IPS-NIHi7 (cell line): Measurements from ENCODE around the gene RYR2.
A peak's percentile ranks its signal among the peaks of the same experiment; 100 is the strongest.
"Not testable (repeated sequence)": the region's sequence is repeated elsewhere in the genome, so short reads cannot be mapped to it uniquely, and the experiment has no call there.

ENCODE experiments used
- DNase-seq: peaks from one replicate; pipeline ENCODE4 v3.0.0; 2012; ENCODE audit warnings: mixed read lengths; ENCODE audit errors: extremely low spot score

The RYR2 gene

DNA sequence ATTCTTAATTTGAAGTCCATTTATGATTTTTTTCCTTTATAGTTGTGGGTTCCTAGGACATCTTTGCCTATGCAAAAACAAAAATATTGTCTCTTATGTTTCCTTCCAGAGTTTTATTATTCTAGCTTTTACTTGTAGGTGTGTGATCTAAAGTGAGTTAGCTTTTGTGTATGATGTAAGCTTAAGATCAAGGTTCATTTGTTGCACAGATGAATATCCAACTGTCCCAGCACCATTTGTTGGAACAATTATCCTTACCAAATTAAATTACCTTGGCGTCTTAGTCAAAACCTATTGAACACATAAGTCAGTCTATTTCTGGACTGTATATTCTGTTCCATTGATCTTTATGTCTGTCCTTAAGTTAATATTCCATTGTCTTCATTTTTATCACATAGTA is 511.1 kb downstream of the RYR2 start:
- DNase-seq: no peak

DNA sequence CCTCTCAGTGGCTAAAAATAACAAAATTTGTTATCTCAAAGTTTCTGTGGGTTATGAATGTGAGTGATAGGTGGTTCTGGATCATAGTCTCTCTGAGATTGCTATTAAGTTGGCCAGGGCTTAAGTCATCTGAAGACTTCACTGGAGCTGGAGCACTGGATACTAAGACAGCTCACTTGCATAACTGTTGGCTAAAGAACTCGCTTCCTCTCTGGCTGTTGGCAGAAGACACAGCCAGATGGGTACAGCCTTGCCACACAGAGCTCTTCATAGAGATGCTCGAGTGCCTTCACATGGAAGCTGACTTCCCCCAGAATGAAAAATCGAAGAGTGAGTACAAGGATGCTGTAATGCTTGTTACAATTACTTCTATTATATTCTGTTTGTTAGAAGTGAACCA is 514.9 kb downstream of the RYR2 start:
- DNase-seq: no peak

DNA sequence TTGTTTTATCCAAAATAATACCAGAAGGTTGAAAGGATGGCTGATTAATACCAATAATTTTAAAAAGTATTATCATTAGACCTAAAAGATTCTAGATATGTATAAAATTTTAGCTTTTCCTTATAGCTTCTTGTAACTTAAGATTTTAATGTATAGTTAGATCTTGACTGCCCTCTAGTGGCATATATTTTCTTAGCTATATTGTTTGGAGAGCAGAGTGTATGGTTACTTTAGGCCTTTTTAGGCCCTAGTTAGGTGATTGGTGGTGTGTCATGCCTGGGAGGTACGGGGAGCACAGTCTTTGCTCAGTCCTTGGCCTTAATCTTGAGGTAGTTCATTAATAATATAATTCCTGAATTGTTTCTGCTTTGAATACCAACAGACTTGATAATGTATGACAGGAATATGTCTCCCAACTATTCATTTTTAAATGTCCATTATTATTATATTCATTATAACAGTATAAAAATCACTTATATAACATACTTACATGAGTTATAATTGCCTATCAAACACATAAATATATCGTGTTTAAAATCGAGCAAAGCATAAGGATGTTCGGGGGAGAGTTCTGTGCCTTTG is 520.3 kb downstream of the RYR2 start:
- peak; percentile 67 for DNase-seq

DNA sequence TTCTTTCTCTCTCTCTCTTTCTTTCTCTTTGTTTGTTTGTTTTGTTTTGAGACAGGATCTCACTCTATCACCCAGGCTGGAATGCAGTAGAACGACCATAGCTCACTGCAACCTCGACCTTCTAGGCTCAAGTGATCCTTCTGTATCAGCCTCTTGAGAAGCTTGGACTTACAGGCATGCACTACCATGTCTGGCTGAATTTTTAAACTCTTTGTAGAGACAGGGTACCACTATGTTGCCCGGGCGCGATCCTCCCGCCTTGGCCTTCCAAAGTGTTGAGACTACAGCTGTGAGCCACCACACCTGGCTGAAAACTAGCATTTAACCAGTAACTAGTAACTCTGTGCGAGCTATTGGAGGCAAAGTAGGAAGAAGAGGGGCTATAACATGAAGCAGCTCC is 523.3 kb downstream of the RYR2 start:
- no peak for DNase-seq

DNA sequence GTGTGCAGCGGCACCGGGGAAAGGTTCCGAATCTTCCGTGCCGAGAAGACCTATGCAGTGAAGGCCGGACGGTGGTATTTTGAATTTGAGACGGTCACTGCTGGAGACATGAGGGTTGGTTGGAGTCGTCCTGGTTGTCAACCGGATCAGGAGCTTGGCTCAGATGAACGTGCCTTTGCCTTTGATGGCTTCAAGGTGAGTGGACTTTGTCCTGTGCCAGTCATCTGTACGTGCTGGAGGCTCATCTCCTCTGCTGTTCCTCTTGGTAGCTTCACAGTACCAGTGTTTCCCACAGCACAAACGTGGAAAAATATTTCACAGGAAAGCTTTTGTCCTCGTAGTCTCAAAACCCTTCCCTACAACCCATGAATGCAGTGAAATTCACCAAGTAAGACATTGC is 524.6 kb downstream of the RYR2 start:
- DNase-seq: no peak

DNA sequence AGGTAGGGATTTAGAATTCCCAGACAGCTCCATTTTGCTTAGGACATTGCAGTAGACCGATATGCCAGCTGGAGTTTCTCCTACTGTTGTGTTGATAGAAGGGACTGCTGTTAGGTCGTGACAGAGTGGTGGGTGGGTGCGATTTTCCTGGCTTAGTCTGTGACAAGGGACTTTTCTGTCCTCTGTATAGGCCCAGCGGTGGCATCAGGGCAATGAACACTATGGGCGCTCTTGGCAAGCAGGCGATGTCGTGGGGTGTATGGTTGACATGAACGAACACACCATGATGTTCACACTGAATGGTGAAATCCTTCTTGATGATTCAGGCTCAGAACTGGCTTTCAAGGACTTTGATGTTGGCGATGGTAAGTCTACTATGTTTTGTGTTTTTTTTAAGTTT is 527.0 kb downstream of the RYR2 start:
- DNase-seq: no peak

DNA sequence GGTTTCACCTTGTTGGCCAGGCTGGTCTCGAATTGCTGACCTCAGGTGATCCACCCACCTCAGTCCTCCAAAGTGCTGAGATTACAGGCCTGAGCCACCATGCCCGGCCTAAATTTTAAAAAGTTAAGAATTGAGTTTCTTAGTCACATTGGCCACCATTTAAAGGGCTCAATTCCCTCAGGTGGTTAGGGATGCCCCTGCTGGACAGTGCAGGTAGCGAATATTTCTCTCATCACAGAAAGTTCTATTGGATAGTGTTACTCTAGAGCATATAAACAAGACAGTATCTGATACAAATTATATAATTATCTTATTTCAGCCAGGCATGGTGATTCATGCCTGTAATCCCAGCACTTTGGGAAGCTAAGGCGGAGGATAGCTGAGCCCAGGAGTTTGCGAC is 528.5 kb downstream of the RYR2 start:
- DNase-seq: peak; percentile 16

DNA sequence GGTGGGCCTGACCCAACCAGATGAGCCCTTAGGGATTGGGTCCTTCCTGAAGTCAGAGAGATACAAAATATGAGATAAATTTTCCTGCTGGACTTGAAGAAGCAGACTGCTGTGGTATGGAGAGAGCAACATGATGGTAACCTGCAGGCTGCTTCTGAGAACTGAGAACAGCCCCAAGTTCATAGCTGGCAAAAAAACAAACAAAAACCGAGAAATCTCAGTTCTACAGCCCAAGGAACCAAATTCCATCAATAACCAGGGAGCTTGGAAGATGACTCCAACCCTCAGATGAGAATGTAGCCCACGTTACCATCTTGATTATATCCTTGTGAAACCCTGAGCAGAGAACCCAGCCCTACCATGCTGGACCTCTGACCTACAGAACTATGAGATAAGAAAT is 532.6 kb downstream of the RYR2 start:
- no peak for DNase-seq

DNA sequence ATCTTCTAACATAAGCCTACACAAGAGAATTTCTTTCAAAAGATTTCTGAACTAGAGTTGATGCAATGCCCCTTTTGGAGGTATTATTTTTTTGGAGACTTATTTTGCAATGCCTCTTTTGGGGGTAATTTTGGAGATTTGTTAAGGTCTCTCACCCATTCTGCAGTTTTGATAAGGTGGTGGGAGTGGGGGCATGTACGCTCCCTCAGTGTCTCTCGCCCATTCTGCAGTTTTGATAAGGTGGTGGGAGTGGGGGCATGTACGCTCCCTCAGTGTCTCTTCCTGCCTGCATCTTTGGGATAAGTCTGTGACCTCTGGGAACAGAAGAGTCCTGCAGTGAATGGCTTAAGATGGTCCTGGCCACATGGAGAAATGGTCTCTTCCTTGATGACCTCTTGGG is 536.6 kb downstream of the RYR2 start:
- DNase-seq: no peak

DNA sequence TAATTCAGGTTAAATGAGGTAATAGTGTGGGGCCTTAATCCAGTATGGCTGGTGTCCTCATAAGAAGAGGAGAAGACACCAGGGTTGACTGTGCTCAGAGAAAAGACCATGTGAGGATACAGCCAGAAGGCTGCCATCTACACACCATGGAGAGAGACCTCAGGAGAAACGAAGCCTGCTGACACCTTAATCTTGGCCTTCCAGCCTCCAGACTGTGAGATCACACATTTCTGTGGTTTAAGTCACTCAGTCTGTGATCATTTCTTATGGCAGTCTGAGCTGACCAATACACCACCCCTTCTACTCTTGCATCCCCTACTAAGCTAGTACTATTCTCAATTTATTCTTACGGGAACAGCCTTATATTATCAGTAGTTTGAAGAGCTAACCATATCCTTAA is 538.7 kb downstream of the RYR2 start:
- no peak for DNase-seq

DNA sequence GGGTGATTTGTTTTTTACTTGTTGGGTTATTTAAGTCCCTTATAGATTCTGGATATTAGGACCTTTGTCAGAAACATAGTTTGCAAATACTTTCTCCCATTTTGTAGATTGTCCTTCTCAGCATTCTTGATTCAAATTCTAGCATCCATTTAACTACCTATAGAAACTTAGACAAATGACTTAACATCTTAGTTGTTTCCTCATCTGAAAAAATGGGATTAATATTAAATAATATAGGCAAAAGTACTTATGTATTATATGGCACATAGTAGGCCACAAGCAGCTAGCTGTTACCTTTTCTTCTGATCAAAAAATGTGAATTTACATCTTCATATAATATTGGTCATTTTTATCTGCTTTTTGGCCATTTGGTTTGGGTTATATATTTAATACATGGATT is 541.3 kb downstream of the RYR2 start:
- no peak for DNase-seq

DNA sequence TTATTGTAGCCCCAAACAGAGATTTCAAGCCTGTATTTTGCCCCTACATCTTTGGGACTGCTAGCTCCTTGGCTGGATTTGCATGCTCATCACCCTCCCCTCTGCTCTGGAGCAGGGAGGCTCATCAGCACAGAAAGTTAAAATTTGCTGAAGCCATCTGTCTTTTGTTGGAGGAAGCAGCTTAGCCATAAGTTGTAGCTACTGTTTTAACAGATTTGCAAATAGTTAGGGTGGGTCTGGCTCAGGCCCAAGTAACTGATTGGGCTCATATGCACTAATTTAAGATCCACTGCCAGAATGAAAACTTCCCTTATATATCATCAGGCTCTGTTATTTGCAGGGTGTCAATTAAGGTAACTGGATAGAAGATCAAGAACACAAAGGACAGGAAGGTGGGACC is 541.8 kb downstream of the RYR2 start:
- no peak for DNase-seq

DNA sequence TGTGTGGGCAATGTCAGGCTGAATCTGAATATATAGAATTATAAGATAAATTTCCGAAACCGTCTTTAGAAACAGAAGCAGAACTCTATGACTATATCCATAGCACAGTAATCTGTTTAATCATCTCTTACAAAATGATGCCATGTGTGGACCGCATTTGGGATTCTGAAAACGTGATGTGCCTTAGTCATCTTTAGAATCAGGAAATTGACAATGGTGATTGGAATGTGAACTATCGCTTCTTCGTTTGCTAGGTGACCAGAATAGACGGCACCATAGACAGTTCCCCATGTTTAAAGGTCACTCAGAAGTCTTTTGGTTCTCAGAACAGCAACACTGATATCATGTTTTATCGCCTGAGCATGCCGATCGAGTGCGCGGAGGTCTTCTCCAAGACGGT is 548.4 kb downstream of the RYR2 start:
- DNase-seq: no peak

DNA sequence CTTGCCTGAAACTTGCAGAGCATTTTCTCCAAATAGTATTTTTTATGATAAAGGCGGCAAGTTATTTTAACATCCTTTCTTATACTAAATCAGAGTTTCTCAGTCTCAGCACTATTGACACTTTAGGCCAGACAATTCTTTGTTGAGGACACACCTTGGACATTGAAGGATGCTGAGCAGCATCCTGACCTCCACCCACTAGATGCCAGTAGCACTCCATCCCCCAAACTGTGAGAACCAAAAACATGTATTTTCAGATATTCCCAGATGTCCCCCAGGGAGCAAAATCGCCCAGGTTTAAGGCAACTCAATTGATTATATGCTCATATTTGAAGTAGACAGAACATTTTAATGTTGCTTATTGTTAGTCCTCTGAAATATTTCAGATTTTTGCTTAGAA is 549.4 kb downstream of the RYR2 start:
- no peak for DNase-seq

DNA sequence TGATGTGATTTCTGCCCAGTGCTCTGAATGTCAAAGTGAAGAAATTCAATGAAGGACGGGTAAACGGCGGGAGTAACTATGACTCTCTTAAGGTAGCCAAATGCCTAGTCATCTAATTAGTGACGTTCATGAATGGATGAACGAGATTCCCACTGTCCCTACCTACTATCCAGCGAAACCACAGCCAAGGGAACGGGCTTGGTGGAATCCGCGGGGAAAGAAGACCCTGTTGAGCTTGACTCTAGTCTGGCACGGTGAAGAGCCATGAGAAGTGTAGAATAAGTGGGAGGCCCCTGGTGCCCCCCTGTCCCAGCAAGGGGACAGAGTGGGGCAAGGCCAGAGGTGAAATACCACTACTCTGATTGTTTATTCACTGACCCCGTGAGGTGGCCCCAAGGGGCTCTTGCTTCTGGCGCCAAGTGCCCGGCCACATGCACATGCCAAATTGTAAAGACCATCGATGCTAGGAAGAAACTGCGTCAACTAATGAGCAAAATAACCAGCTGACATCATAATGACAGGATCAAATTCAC is 561.1 kb downstream of the RYR2 start:
- DNase-seq: not testable (repeated sequence)

DNA sequence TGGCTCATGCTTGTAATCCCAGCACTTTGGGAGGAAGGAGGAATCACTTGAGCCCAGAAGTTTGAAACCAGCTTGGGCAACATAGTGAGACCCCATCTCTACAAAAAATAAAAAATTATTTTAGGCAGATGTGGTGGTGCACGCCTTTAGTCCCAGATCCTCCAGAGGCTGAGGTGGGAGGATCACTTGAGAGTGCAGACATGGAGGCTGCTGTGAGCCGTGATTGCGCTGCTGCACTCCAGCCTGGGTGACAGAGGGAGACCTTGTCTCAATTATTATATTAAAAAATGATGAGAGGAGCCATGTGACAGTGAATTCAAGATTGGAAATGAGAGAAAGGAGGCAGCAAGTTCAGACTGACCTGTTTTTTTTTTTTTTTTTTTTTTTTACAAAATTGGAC is 566.4 kb downstream of the RYR2 start:
- DNase-seq: no peak

DNA sequence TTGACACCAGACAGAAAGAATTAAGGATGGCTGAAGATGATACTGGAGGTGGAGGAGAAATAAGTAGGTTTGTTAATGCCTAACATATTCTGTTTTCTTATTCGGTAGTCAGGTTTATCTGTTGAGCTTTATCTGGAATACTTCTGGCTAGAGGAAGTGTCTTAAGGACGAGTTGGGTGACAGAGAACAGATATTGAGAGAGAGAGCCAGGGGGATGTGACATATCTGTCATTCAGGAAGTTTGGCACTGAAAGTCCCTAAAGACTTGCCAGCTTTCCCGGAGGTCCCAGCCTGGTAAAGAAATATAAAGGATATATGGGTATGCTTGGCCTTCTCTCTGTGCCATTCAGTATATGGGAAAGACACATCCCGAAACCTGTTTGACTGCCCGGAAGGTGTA is 568.2 kb downstream of the RYR2 start:
- no peak for DNase-seq

DNA sequence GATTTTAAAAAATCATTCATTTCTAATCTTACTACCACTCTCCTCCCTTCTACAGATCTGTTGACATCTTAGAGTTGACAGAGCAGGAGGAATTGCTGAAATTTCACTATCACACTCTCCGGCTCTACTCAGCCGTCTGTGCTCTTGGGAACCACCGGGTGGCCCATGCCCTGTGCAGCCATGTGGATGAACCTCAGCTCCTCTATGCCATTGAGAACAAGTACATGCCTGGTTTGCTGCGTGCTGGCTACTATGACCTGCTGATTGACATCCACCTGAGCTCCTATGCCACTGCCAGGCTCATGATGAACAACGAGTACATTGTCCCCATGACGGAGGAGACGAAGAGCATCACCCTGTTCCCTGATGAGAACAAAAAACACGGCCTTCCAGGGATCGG is 572.0 kb downstream of the RYR2 start:
- peak; percentile 13 for DNase-seq

DNA sequence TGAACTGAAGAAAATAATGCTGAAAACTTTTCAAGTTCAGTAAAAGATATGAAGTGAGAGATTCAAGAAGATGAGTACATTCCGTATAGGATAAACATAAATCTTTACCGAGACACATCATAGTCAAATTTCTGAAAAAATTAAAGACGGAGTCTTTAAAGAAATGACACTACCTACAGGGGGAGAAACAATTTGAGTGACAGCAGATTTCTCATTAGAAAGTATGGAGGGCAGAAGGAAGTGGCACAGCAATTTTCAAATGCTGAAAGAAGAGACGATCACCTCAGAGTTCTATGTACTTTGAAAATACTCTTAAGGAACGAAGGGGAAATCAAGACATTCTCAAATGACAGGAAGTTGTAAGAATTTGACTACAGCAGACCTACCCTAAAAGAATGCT is 577.6 kb downstream of the RYR2 start:
- no peak for DNase-seq

DNA sequence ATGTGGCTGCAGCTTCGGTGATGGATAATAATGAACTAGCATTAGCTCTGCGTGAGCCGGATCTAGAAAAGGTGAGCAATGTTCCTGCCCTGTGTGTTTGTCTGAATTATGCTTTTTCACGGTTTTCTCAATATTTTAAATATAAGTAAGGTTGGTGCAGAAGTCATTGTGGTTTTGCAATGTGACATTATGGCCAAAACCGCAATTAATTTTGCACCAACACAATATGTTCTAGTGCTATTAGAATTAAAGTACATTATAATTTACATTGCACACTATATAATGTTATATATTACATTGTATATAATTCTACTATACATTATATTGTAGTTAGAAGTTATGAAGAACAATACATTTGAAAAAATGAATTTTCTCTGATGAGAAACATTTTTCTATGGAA is 592.9 kb downstream of the RYR2 start:
- DNase-seq: no peak

DNA sequence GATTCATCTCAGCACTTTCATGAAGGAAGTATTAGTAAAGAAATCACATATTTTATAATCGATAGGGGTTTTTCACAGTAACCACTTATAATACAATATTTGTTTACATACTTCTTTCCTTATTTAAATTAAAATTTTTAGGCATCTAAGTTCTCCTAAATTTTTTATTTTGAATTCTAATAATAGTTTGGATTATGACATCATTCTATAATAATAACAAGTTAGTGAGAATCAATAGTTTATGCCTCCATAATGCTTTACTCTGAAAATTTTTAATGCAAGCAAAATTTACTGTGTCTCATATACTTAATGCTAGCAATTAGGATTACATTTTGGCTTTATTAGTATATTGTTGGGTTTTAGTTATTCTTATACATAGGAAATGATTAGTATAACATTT is 596.6 kb downstream of the RYR2 start:
- DNase-seq: no peak

DNA sequence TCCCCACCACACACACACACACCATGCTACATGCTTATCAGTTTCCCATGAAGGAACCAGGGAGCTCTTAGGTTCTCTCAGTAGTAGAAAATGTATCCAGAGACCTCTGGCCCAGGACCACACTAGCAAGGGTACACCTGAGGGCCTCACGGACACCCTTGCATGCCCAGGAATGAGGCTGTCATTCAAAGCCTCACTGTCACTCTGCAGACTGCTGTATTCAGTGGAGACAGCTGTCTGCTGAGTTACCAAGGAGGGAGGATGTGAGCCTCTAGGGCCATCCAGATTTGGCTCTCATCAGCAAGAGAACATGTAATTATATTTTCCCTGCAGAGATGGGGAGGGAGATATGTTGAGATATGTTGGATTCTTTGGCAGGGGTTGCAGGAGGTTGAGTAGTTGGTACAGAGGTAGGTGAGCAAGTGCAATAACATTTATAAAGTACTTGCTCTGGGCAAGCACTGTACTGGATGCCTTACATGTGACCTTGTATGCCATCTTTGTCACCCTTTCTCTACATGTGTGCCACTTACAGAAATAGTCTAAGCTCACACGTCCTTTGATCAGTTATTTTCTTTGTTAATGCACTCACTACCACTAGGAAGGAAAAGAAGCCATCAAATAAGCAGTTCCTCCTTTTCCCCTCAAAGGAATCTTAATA is 598.2 kb downstream of the RYR2 start:
- no peak for DNase-seq

DNA sequence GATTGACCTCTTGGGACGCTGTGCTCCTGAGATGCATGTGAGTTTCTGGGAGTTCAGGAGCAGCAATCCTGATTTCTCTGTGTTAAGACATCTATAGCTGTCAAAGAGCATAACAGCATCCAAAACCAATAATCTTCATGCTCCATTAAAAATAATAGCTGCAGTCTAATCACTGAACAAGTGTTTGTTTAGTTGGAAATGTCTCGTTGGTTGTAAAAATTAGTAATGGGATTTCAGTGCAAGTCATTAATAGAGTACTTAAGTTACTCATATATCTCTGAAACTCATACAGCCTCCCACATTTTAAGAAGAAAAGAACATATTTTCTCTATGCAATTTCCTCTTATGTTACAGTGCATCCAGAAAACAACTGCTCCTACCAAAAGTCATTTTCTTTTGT is 599.0 kb downstream of the RYR2 start:
- DNase-seq: no peak

DNA sequence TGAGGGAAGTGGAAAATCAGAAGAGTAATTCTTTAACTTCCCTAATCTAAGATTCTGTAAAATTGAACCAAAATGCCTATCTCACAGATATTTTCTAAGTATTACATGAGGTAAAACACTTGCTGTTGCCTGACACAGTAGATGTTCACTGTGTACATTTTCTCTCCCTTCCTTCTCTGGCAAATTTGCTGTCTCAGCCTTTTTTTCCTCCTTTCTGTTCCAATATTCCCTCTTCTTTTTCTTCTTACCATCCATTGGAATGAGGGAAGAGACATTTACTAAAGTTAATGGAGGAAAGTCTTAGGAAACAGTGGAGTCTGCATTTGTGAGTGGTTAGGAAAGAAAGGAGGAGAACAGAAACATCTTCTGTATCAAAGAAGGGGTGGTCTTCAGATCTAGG is 608.8 kb downstream of the RYR2 start:
- no peak for DNase-seq
